HG03378 (cell line): Measurements from ENCODE around the gene CDK3.
"Not testable (repeated sequence)": the region's sequence is repeated elsewhere in the genome, so short reads cannot be mapped to it uniquely, and the experiment has no call there.

Source experiments
- ATAC-seq: cut with Tn5 transposase; IDR thresholded peaks from one replicate; pipeline ENCODE4 v1.9.1; 2021; ENCODE audit warnings: mild to moderate bottlenecking, moderate library complexity; ENCODE audit not compliant: unreplicated experiment

The CDK3 gene

GRCh38 chr17:76000755-76001521, at the start of gene CDK3:
Gene CDK3 (plus strand): TSS chr17:76000855. CDS start chr17:76001426, 571 bp downstream.
- no peak for ATAC-seq

- ATAC-seq: no peak
Measured at GRCh38 chr17:75950855-75951554, 49.6 kb upstream of the CDK3 start.

GRCh38 chr17:75959051-75959838, 41.4 kb upstream of the CDK3 start:
- no peak for ATAC-seq

GRCh38 chr17:75959839-75960511, 40.7 kb upstream of the CDK3 start:
- no peak for ATAC-seq

- ATAC-seq: no peak
Measured at GRCh38 chr17:75965468-75965867, 35.2 kb upstream of the CDK3 start.

- ATAC-seq: not testable (repeated sequence)
Measured at GRCh38 chr17:75969044-75969443, 31.6 kb upstream of the CDK3 start.

GRCh38 chr17:75970011-75970523, 30.6 kb upstream of the CDK3 start:
- no peak for ATAC-seq

GRCh38 chr17:75970626-75971025, 30.0 kb upstream of the CDK3 start:
- no peak for ATAC-seq

GRCh38 chr17:75975187-75975586, 25.5 kb upstream of the CDK3 start:
- not testable (repeated sequence) for ATAC-seq

- ATAC-seq: no peak
Measured at GRCh38 chr17:75975757-75976174, 24.9 kb upstream of the CDK3 start.

- no peak for ATAC-seq
Measured at GRCh38 chr17:75976175-75976848, 24.3 kb upstream of the CDK3 start.

GRCh38 chr17:75978938-75979704, 21.5 kb upstream of the CDK3 start, which contains the start of the genes ACOX1 and TEN1:
Gene ACOX1 (minus strand): TSS chr17:75979166. CDS start chr17:75979073, 93 bp downstream.
Gene TEN1 (plus strand): TSS chr17:75979240. CDS start chr17:75986193, 6,953 bp downstream.
- peak; percentile 66 for ATAC-seq

- no peak for ATAC-seq
Measured at GRCh38 chr17:75979705-75980187, 20.9 kb upstream of the CDK3 start.

GRCh38 chr17:75980188-75981018, 20.3 kb upstream of the CDK3 start:
- ATAC-seq: no peak

GRCh38 chr17:75981019-75981615, 19.5 kb upstream of the CDK3 start:
- no peak for ATAC-seq

GRCh38 chr17:75983501-75984181, 17.0 kb upstream of the CDK3 start:
- no peak for ATAC-seq

GRCh38 chr17:75985986-75986385, 14.7 kb upstream of the CDK3 start:
- no peak for ATAC-seq
